Activated T-cell treated with anti-CD3 and anti-CD28 coated beads, Interleukin-2, amount 50 U/mL, for 72 hours (primary cell): Measurements from ENCODE around the gene LEP. TPM values are rescaled to one million over a fixed set of nuclear protein-coding genes. Genes with fewer than 3 reads are reported as not detected.

Source experiments
- ATAC-seq, 2 donors: fragments of 150-1000 bp; cut with Tn5 transposase; replicated peaks in 1 of 2; 2 replicates each; pipeline ENCODE4 v1.10.0; 2021; ENCODE audit warnings: moderate library complexity in 2 of 2, mild to moderate bottlenecking in 1 of 2
- DNase-seq, 2 donors: peaks; one replicate each; pipeline ENCODE4 v3.0.0; 2021 to 2022; ENCODE audit warnings: mixed read lengths in 1 of 2
- H3K27ac Mint-ChIP-seq: one replicate; pipeline ENCODE4 v1.8.0; 2022; ENCODE audit warnings: mild to moderate bottlenecking, moderate library complexity, mixed read lengths
- H3K27me3 Mint-ChIP-seq: one replicate; pipeline ENCODE4 v1.8.0; 2022; ENCODE audit warnings: low read depth, mixed read lengths
- H3K36me3 Mint-ChIP-seq, 2 donors: one replicate each; pipeline ENCODE4 v1.8.0; 2022; ENCODE audit warnings: mixed read lengths in 2 of 2, mild to moderate bottlenecking in 1 of 2; ENCODE audit not compliant: insufficient read depth in 2 of 2
- H3K4me1 Mint-ChIP-seq: one replicate; pipeline ENCODE4 v1.8.0; 2022; ENCODE audit warnings: low read depth, mixed read lengths
- H3K4me3 Mint-ChIP-seq, 2 donors: one replicate each; pipeline ENCODE4 v1.8.0; 2022; ENCODE audit warnings: mild to moderate bottlenecking in 2 of 2, mixed read lengths in 2 of 2, moderate library complexity in 2 of 2
- H3K9me3 Mint-ChIP-seq, 2 donors: one replicate each; pipeline ENCODE4 v1.8.0; 2022; ENCODE audit warnings: mixed read lengths in 2 of 2
- total RNA-seq, 2 donors: library from RNA; stranded (reverse); gene quantifications; one replicate each; pipeline ENCODE4 v1.2.3, GENCODE V29; 2022

LEP gene
- total RNA-seq, 2 donors from 2014 or later, result not detected

GRCh38 chr7:128304212-128304611, 63.1 kb downstream of the LEP start:
- Mint-ChIP-seq H3K36me3 (peaks cover 6% of the 10 kb centered on the region in 2 donors), H3K27me3 (no peaks in the 10 kb centered on the region), H3K4me3 (no peak overlapping the region), H3K27ac (no peak overlapping the region), H3K9me3 (no peaks in the 10 kb centered on the region), H3K4me1 (no peaks in the 10 kb centered on the region)
- ATAC-seq (no peak), DNase-seq (no peak)

GRCh38 chr7:128307061-128307460, 66.0 kb downstream of the LEP start:
- DNase-seq, result no peak
- Mint-ChIP-seq H3K27ac (no peak overlapping the region), H3K36me3 (peaks cover 6 to 9% of the 10 kb centered on the region in 2 donors), H3K4me1 (no peaks in the 10 kb centered on the region), H3K9me3 (no peaks in the 10 kb centered on the region), H3K4me3 (no peak overlapping the region), H3K27me3 (no peaks in the 10 kb centered on the region)
- ATAC-seq, result no peak

Other genes starting within 250 kb of the LEP start
- gene LRRC4, start 209.8 kb upstream of the LEP start, total RNA-seq, result under 1 TPM in 1 of 2 donors, not detected in 1; 0.53 TPM
- gene RBM28, start 102.6 kb downstream of the LEP start, total RNA-seq, result 10 to 100 TPM; 38.9 to 52.3 TPM
- under 1 TPM; 0.14 to 0.70 TPM for gene PRRT4, start 120.4 kb downstream of the LEP start, total RNA-seq
- 10 to 100 TPM; 39.5 to 41.3 TPM for gene IMPDH1, start 168.7 kb downstream of the LEP start, total RNA-seq
- gene HILPDA, start 214.6 kb downstream of the LEP start, total RNA-seq, result 10 to 100 TPM; 42.7 to 59.9 TPM
- gene METTL2B, start 235.5 kb downstream of the LEP start, total RNA-seq, result 10 to 100 TPM; 33.9 to 35.9 TPM